GM12878 (cell line): Measurements from ENCODE around the gene PDZD2. TPM values are rescaled to one million over a fixed set of nuclear protein-coding genes. Genes with fewer than 3 reads are reported as not detected.
"Not testable (repeated sequence)": the region's sequence is repeated elsewhere in the genome, so short reads cannot be mapped to it uniquely, and the experiment has no call there.

Experiments used
- ATAC-seq: fragments of 200-7000 bp; cut with Tn5 transposase; 3 replicates; pipeline ENCODE4 v1.9.1; 2020; ENCODE audit warnings: mild to moderate bottlenecking, moderate library complexity
- BruUV-seq: library from RNA; stranded (reverse); fragments of 400-500 nt; replicated peaks from 2 replicates; lab custom pipeline; 2021; lab: Mats Ljungman, UMichigan
- CTCF ChIA-PET: fragments of 300-600 bp; sonication (Branson Sonifier 250); formaldehyde crosslinking; extraction: SDS; loops from one replicate; lab custom pipeline; 2021; ENCODE audit warnings: inconsistent platforms; lab: Yijun Ruan, JAX
- POLR2A ChIA-PET: fragments of 350-600 bp; formaldehyde crosslinking; extraction: SDS; loops from one replicate; lab custom pipeline; 2021; ENCODE audit warnings: inconsistent platforms; lab: Charles Lee
- RAD21 ChIA-PET: fragments of 300-600 bp; sonication (Branson Sonifier 250); formaldehyde crosslinking; loops from one replicate; lab custom pipeline; 2023; ENCODE audit warnings: antibody characterized with exemption; ENCODE audit not compliant: unreplicated experiment; lab: Charles Lee
- SMC1A ChIA-PET: fragments of 300-600 bp; sonication (Branson Sonifier 250); formaldehyde crosslinking; loops from one replicate; lab custom pipeline; 2023; ENCODE audit not compliant: unreplicated experiment, uncharacterized antibody; lab: Charles Lee
- DNase-seq: peaks from one replicate; pipeline ENCODE4 v3.0.0-alpha.2; 2011; ENCODE audit warnings: low read depth, low spot score
- FAIRE-seq: peaks from 3 replicates; lab custom pipeline; 2011; peaks lifted over from hg19 to GRCh38; lab: Jason Lieb, UNC
- H2AFZ ChIP-seq: 2 replicates; pipeline ENCODE4 v1.6.0; 2011; ENCODE audit warnings: low read depth, low read length, control low read depth; ENCODE audit not compliant: control insufficient read depth
- H3K27ac ChIP-seq: 2 replicates; pipeline ENCODE4 v1.5.1; 2011; ENCODE audit warnings: control low read depth; ENCODE audit not compliant: control insufficient read depth, insufficient read depth
- H3K27me3 ChIP-seq, 2 experiments: replicated peaks in 1 of 2; 2 replicates each; pipeline versions ENCODE4 v1.6.0 to v1.6.1; 2011; ENCODE audit warnings: low read length in 1 of 2; ENCODE audit not compliant: control insufficient read depth in 2 of 2, insufficient read depth in 2 of 2
- H3K36me3 ChIP-seq, 2 experiments: 2 replicates each; pipeline ENCODE4 v1.5.1; 2011; ENCODE audit warnings: low read length in 1 of 2; ENCODE audit not compliant: control insufficient read depth in 2 of 2, insufficient read depth in 2 of 2
- H3K4me1 ChIP-seq: 2 replicates; pipeline ENCODE4 v1.6.1; 2011; ENCODE audit warnings: mild to moderate bottlenecking, low read length, moderate library complexity, mixed read lengths; ENCODE audit not compliant: control insufficient read depth, insufficient read depth
- H3K4me2 ChIP-seq: 2 replicates; pipeline ENCODE4 v1.6.0; 2011; ENCODE audit warnings: control low read depth; ENCODE audit not compliant: control insufficient read depth, insufficient read depth
- H3K4me3 ChIP-seq: fragments of 200-600 bp; sonication (generic); 2 replicates; pipeline ENCODE4 v1.5.1; 2016
- H3K79me2 ChIP-seq: 2 replicates; pipeline ENCODE4 v1.6.0; 2011; ENCODE audit warnings: low read length; ENCODE audit not compliant: control insufficient read depth, insufficient read depth
- H3K9ac ChIP-seq: 2 replicates; pipeline ENCODE4 v1.8.0; 2011; ENCODE audit warnings: low read length, control low read depth, mixed read lengths; ENCODE audit not compliant: control insufficient read depth, insufficient read depth
- H3K9me3 ChIP-seq: replicated peaks from 3 replicates; pipeline ENCODE4 v1.5.1; 2011; ENCODE audit warnings: mild to moderate bottlenecking, low read length; ENCODE audit not compliant: control insufficient read depth, insufficient read depth
- H4K20me1 ChIP-seq: 2 replicates; pipeline ENCODE4 v1.6.0; 2011; ENCODE audit not compliant: control insufficient read depth, insufficient read depth
- CHD1 ChIP-seq: IDR thresholded peaks from 2 replicates; pipeline ENCODE4 v1.6.1; 2012; ENCODE audit warnings: low read depth, low read length, improper control_type of control experiment
- FOXM1 ChIP-seq: IDR thresholded peaks from 2 replicates; pipeline ENCODE4 v1.6.1; 2012; ENCODE audit warnings: low read depth, mild to moderate bottlenecking, inconsistent platforms, low read length, moderate library complexity
- JUNB ChIP-seq: IDR thresholded peaks from 2 replicates; pipeline ENCODE4 v1.6.1; 2016; ENCODE audit warnings: antibody characterized with exemption, mild to moderate bottlenecking
- MYB ChIP-seq: fragments of 150-350 bp; IDR thresholded peaks from 2 replicates; pipeline ENCODE4 v1.6.1; 2014; ENCODE audit warnings: mild to moderate bottlenecking, low read depth, low read length, borderline replicate concordance
- NFIC ChIP-seq: IDR thresholded peaks from 2 replicates; pipeline ENCODE4 v1.6.1; 2012; ENCODE audit warnings: low read depth, mild to moderate bottlenecking, inconsistent platforms, low read length, moderate library complexity
- PML ChIP-seq: IDR thresholded peaks from 2 replicates; pipeline ENCODE4 v1.6.1; 2012; ENCODE audit warnings: low read length, inconsistent platforms
- RBBP5 ChIP-seq: fragments of 200-600 bp; sonication (generic); conservative IDR thresholded peaks from 2 replicates; pipeline ENCODE4 v1.6.1; 2016
- SRF ChIP-seq, 2 experiments: IDR thresholded peaks; 2 replicates each; pipeline ENCODE4 v1.6.1; 2011; ENCODE audit warnings: low read depth in 2 of 2, low read length in 2 of 2, mild to moderate bottlenecking in 1 of 2, moderate library complexity in 1 of 2
- WGBS: methylation state at CpG from one replicate; pipeline ENCODE4 v1.1.6; 2016; ENCODE audit warnings: low lambda C conversion rate; ENCODE audit not compliant: insufficient replicate concordance, insufficient coverage; ENCODE audit errors: missing lambda C conversion rate; 5-methylcytosine and 5-hydroxymethylcytosine counted together
- in situ Hi-C: fragments of 300-500 bp; cut with MboI; formaldehyde crosslinking; loops from 9 replicates; pipeline ENCODE4 v1.14.3; 2018; ENCODE audit warnings: mixed read lengths
- intact Hi-C: fragments of 100-400 bp; cut with micrococcal nuclease; formaldehyde crosslinking; loops from one replicate; pipeline ENCODE4 v1.14.2; 2022; ENCODE audit not compliant: unreplicated experiment
- polyA plus RNA-seq, 11 experiments: library from polyadenylated mRNA; depleted of rRNA in 4 of 11; unstranded in 6 of 11; stranded (reverse) in 5 of 11; fragments of >200 nt; fragmentation: Nextera tagmentation in 4 of 11; fragmentation: Illumina TruSeq in 1 of 11; extraction: Ambion mirVana in 4 of 11; extraction: Trizol in 1 of 11; gene quantifications; 1 replicate in 1 of 11; 2 replicates in 10 of 11; pipeline versions ENCODE4 v1.2.1 to v1.2.3, GENCODE V29; 2011 to 2016; ENCODE audit warnings: inconsistent platforms in 2 of 11, missing spikeins in 2 of 11, low read depth in 1 of 11
- total RNA-seq, 4 experiments: library from RNA; depleted of rRNA in 3 of 4; stranded (reverse); fragments of >200 nt in 3 of 4; fragmentation: Illumina TruSeq in 1 of 4; extraction: Trizol in 1 of 4; gene quantifications; 2 replicates each; pipeline versions ENCODE4 v1.2.1 to v1.2.3, GENCODE V29; 2013 to 2021
- TF ChIP-seq, protein P1 (sequence below): fragments of 450-650 bp; IDR thresholded peaks from 2 replicates; pipeline ENCODE4 v1.6.1; 2016; ENCODE audit warnings: mild to moderate bottlenecking, moderate library complexity, borderline replicate concordance
- TF ChIP-seq, protein P2 (sequence below): fragments of 450-650 bp; IDR thresholded peaks from 2 replicates; pipeline ENCODE4 v1.6.1; 2017; ENCODE audit warnings: mild to moderate bottlenecking, moderate library complexity

PDZD2 gene
- total and polyA plus RNA-seq, 10 of the 15 experiments (the other 5 are each of a cell fraction or from before 2014, with no cell fraction given), result 0.01 to 0.58 (median 0.29) TPM; not detected in 3

DNA sequence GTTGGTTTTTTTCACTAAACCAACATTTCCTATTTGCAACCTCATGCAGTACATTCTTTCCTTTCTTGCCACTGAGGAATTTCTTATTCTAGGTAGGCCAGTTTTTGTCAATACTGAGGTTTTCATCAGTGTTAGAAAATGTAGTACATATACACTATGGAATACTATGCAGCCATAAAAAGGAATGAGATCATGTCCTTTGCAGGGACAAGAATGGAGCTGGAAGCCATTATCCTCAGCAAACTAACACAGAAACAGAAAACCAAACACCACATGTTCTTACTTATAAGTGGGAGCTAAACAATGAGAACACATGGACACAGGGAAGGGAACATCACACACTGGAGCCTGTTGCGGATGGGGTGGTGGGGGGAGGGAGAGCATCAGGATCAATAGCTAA lies 441.6 kb downstream of the PDZD2 start:
- BruUV-seq, intact Hi-C loops, H3K4me1 ChIP-seq, H3K9me3 ChIP-seq, H3K4me2 ChIP-seq, H2AFZ ChIP-seq, H3K4me3 ChIP-seq, SMC1A ChIA-PET, H3K36me3 ChIP-seq, POLR2A ChIA-PET, FAIRE-seq, ATAC-seq, in situ Hi-C loops, DNase-seq, H4K20me1 ChIP-seq, H3K27ac ChIP-seq, H3K9ac ChIP-seq, H3K79me2 ChIP-seq, RAD21 ChIA-PET, H3K27me3 ChIP-seq: not testable (repeated sequence)
- WGBS, result 100% methylated on average over 1 of the region's 1 CpG
- CTCF ChIA-PET, result interaction anchor here (0.8 kb wide), 1 partner anchor 13 kb away, joined by 3 read pairs; no protein-coding TSS in a partner anchor

DNA sequence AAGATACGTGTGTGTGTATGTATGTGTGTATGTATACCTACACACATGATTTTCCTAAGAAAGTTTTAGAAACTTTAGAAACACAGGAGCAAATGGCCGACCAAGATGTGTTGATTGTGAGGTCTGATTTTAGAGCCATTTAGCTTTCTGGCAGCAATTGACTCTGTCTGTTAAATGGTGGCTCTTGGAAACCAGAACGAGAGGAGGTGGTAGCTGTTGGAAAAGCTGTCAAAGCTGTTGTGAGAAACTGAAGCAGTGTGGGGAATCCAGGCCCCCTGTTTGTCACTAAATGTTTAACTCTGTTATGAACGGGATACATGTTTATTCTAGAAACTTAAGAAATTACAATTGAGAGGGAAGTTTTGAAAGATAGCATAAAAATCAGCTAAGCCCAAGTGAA lies 443.8 kb downstream of the PDZD2 start:
- H3K79me2 ChIP-seq, result no peaks in the 10 kb centered on the region
- no peaks in the 10 kb centered on the region for H3K27me3 ChIP-seq
- no peak overlapping the region for H3K4me3 ChIP-seq
- H3K4me1 ChIP-seq, result no peaks in the 10 kb centered on the region
- in situ Hi-C loops (no loop called here), intact Hi-C loops (no loop called here)
- DNase-seq, result no peak
- no TSS peak for BruUV-seq
- no peaks in the 10 kb centered on the region for H3K9me3 ChIP-seq
- H3K36me3 ChIP-seq, result no peaks in the 10 kb centered on the region
- CTCF ChIA-PET, result no interaction called here
- H2AFZ ChIP-seq, result no peak overlapping the region
- H3K9ac ChIP-seq, result no peak overlapping the region
- WGBS, result 14% methylated on average over 4 of the region's 4 CpGs
- no peak overlapping the region for H3K27ac ChIP-seq
- ATAC-seq, result no peak
- H3K4me2 ChIP-seq, result no peak overlapping the region
- H4K20me1 ChIP-seq, result no peaks in the 10 kb centered on the region
- POLR2A ChIA-PET, result no interaction called here
- no peak for FAIRE-seq
- SMC1A ChIA-PET, result interaction anchor here (0.6 kb wide), 1 partner anchor 507 kb away, joined by 3 read pairs; no protein-coding TSS in a partner anchor
- RAD21 ChIA-PET, result interaction anchor here (1.0 kb wide), 1 partner anchor 10 kb away, joined by 4 read pairs; no protein-coding TSS in a partner anchor
- TF ChIP-seq NFIC (no peak), JUNB (no peak), MYB (no peak), CHD1 (no peak), FOXM1 (no peak), PML (no peak), RBBP5 (no peak), SRF (IDR thresholded peaks at IDR 0.05; ENCODE audit: low read depth in 2 of 2, low read length in 2 of 2) (no peak)
- TF ChIP-seq, protein P1, sequence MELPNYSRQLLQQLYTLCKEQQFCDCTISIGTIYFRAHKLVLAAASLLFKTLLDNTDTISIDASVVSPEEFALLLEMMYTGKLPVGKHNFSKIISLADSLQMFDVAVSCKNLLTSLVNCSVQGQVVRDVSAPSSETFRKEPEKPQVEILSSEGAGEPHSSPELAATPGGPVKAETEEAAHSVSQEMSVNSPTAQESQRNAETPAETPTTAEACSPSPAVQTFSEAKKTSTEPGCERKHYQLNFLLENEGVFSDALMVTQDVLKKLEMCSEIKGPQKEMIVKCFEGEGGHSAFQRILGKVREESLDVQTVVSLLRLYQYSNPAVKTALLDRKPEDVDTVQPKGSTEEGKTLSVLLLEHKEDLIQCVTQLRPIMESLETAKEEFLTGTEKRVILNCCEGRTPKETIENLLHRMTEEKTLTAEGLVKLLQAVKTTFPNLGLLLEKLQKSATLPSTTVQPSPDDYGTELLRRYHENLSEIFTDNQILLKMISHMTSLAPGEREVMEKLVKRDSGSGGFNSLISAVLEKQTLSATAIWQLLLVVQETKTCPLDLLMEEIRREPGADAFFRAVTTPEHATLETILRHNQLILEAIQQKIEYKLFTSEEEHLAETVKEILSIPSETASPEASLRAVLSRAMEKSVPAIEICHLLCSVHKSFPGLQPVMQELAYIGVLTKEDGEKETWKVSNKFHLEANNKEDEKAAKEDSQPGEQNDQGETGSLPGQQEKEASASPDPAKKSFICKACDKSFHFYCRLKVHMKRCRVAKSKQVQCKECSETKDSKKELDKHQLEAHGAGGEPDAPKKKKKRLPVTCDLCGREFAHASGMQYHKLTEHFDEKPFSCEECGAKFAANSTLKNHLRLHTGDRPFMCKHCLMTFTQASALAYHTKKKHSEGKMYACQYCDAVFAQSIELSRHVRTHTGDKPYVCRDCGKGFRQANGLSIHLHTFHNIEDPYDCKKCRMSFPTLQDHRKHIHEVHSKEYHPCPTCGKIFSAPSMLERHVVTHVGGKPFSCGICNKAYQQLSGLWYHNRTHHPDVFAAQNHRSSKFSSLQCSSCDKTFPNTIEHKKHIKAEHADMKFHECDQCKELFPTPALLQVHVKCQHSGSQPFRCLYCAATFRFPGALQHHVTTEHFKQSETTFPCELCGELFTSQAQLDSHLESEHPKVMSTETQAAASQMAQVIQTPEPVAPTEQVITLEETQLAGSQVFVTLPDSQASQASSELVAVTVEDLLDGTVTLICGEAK, result no peak
- TF ChIP-seq, protein P2, sequence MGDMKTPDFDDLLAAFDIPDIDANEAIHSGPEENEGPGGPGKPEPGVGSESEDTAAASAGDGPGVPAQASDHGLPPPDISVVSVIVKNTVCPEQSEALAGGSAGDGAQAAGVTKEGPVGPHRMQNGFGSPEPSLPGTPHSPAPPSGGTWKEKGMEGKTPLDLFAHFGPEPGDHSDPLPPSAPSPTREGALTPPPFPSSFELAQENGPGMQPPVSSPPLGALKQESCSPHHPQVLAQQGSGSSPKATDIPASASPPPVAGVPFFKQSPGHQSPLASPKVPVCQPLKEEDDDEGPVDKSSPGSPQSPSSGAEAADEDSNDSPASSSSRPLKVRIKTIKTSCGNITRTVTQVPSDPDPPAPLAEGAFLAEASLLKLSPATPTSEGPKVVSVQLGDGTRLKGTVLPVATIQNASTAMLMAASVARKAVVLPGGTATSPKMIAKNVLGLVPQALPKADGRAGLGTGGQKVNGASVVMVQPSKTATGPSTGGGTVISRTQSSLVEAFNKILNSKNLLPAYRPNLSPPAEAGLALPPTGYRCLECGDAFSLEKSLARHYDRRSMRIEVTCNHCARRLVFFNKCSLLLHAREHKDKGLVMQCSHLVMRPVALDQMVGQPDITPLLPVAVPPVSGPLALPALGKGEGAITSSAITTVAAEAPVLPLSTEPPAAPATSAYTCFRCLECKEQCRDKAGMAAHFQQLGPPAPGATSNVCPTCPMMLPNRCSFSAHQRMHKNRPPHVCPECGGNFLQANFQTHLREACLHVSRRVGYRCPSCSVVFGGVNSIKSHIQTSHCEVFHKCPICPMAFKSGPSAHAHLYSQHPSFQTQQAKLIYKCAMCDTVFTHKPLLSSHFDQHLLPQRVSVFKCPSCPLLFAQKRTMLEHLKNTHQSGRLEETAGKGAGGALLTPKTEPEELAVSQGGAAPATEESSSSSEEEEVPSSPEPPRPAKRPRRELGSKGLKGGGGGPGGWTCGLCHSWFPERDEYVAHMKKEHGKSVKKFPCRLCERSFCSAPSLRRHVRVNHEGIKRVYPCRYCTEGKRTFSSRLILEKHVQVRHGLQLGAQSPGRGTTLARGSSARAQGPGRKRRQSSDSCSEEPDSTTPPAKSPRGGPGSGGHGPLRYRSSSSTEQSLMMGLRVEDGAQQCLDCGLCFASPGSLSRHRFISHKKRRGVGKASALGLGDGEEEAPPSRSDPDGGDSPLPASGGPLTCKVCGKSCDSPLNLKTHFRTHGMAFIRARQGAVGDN, result no peak
